Upper lobe of left lung (tissue), 4 donors: ENCODE measurements around the gene DUSP16.

Experiments
- EP300 ChIP-seq, 4 donors: sonication (generic); formaldehyde crosslinking; IDR thresholded peaks; one replicate each; pipeline ENCODE4 v1.5.1; 2017; ENCODE audit warnings: antibody characterized with exemption in 4 of 4, control low read depth in 2 of 4
- POLR2A ChIP-seq, 4 donors: fragments of 450-650 bp; IDR thresholded peaks; one replicate each; pipeline ENCODE4 v1.5.1; 2016 to 2017; ENCODE audit warnings: antibody characterized with exemption in 4 of 4, mild to moderate bottlenecking in 2 of 4
- POLR2AphosphoS5 ChIP-seq, 2 donors: sonication (generic); formaldehyde crosslinking; IDR thresholded peaks; one replicate each; pipeline ENCODE4 v1.5.1; 2017; ENCODE audit warnings: antibody characterized with exemption in 2 of 2
- TF ChIP-seq, protein P1 (sequence below), 6 experiments: fragments of 450-650 bp in 4 of 6; fragments of 200-600 bp in 2 of 6; sonication (generic) in 2 of 6; IDR thresholded peaks; one replicate each; pipeline ENCODE4 v1.5.1; 2016 to 2019; ENCODE audit warnings: antibody characterized with exemption in 6 of 6

DNA sequence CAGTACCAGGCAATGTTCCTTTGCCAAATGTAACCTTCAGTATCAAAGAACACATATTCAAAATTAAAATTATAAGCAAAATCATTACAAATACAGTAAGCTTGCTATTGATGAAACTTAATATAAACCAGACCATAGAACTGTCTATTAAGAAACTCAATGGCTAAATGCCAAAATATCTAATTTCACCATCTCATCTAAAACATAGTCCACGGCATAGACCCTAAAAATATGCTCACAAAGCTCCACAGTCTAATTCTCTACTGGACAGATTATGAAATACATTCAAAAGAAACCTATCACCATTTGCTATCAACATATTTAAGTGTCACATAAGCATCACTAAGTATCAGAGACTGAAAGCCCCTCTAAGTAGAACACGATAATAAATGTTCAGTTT is 25.2 kb downstream of the DUSP16 start:
- TF ChIP-seq, protein P1, sequence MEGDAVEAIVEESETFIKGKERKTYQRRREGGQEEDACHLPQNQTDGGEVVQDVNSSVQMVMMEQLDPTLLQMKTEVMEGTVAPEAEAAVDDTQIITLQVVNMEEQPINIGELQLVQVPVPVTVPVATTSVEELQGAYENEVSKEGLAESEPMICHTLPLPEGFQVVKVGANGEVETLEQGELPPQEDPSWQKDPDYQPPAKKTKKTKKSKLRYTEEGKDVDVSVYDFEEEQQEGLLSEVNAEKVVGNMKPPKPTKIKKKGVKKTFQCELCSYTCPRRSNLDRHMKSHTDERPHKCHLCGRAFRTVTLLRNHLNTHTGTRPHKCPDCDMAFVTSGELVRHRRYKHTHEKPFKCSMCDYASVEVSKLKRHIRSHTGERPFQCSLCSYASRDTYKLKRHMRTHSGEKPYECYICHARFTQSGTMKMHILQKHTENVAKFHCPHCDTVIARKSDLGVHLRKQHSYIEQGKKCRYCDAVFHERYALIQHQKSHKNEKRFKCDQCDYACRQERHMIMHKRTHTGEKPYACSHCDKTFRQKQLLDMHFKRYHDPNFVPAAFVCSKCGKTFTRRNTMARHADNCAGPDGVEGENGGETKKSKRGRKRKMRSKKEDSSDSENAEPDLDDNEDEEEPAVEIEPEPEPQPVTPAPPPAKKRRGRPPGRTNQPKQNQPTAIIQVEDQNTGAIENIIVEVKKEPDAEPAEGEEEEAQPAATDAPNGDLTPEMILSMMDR (IDR thresholded peaks at IDR 0.05): no peak
- TF ChIP-seq POLR2A (IDR thresholded peaks at IDR 0.05) (no peak), POLR2AphosphoS5 (IDR thresholded peaks at IDR 0.05) (no peak), EP300 (IDR thresholded peaks at IDR 0.05) (no peak)
